GM18508 (cell line): ENCODE results near the gene ZNF460.

Source experiments
- ATAC-seq: cut with Tn5 transposase; IDR thresholded peaks from one replicate; pipeline ENCODE4 v1.9.1; 2021; ENCODE audit warnings: moderate number of reproducible peaks; ENCODE audit not compliant: insufficient read depth, unreplicated experiment

The ZNF460 gene

DNA sequence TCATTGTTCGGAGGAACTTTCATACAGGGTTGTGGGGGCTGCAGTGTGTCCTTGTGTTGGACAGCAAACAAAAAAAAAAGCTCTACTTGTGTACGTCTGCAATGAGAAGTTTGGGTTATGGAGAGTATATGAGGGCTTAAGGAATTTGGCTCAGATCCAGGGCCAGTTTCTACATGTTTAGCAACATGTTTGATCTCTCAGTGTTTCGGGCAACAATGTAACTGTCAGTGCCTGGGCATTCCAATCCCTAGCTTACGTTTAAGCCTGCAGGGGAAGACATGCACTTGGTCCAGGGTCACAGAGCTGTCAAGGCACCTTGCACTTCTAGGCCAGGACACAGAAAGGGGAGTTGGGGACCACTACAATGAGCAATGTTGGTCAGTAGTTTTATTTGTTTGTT is 53.9 kb downstream of the ZNF460 start:
- no peak for ATAC-seq

DNA sequence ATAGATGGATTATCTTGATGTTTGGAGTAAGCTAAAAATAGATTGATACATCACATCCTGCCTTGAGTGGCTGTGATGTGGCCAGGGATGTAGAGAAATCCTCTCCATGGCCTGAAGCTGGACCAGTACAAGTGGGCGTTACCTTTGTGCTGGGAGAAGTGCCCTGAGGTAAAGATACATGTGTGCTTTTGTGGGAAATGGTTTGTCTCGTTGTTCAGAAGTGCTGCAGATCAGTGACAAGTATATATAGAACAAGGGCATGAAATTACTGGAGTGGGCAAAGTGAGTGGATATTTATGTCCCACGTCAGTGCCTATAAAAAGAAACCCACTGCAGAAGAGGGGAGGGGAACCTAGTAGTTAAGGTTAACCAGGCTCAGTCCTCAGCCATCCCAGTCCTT is 58.6 kb downstream of the ZNF460 start:
- ATAC-seq, result no peak

DNA sequence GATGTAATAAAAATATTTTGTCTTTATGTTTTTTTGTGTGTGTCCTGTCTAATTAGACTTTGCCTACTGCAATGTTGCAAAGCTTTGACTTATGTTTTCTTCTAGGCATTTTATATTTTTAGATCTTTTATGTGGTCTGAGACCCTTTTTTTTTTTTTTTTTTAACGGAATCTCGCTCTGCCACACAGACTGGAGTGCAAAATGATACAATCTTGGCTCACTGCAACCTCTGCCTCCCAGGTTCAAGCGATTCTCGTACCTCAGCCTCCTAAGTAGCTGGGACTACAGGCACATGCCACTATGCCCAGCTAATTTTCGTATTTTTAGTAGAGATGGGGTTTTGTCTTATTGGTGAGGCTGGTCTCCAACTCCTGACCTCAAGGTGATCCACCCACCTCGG is 62.3 kb downstream of the ZNF460 start:
- no peak for ATAC-seq
